Measurements from ENCODE around the gene RNF26. TPM values are rescaled to one million over a fixed set of nuclear protein-coding genes. Genes with fewer than 3 reads are reported as not detected.

RNF26 gene
- total and polyA plus RNA-seq, 2 donors (not counting 3 experiments of a cell fraction or from before 2014, with no cell fraction given) = 40.1 to 43.8 TPM

DNA sequence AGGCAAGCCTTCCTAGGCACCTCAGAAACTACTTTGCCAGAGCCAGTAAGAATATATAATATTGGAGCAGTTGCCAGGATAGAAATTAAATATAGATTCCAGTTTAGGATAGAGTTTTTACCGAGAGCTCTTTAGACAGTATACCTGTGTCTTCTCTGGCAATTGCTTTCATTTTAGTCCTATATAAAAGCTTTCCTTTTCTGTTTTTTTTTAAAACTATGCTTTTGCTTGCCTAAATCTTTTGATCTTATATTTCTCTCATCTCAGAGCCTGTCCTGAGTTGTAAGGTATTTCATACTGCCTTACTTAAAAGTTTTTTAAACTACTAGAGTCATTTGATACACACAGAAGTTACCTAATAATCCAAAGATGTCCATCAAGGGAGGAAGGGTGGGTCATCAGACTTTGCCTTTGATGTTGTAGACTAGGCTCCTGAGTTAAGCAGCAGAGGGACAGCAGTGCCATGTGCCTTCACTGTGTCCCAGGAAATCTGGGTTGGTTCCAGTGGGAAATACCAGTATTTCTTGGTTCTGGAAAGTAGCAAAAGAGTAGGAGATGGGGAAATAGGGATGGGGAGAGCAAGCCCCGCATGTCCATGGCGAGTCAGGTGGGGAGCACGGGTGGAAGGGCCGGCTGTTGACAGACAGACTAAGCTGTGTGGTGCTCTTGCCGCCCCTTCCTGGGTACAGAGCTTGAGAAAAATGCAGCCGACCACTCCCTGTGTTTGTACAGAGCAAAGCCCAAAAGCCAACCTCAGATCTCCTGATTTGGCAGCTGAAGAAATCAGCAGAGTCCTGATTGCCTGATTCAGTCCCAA, 28.6 kb upstream of the RNF26 start:
- H3K4me1 ChIP-seq (ENCODE audit: control insufficient read depth, extremely low read depth, insufficient read depth, low read length) = peaks cover 2% of the 10 kb centered on the region
- CTCF ChIA-PET = interaction anchor here (8.7 to 9.7 kb wide), 2 partner anchors 13 to 33 kb away, joined by 68 to 136 read pairs; partner anchors contain the start of genes C1QTNF5 and MCAM
- peaks cover 1% of the 10 kb centered on the region for H3K79me2 ChIP-seq (ENCODE audit: control insufficient read depth, insufficient read depth, low read length)
- H3K27ac ChIP-seq (ENCODE audit: insufficient read depth, low read depth, low read length) = no peak overlapping the region
- DNase-seq (ENCODE audit: low read depth, low spot score) (no peak), FAIRE-seq (no peak)
- intact Hi-C loops (cut with micrococcal nuclease) = loop anchor here (1.0 to 2.0 kb wide), 2 partner anchors 18 to 43 kb away; no protein-coding TSS in a partner anchor
- dilution Hi-C loops (cut with MboI; ENCODE audit: extremely low pct_ligation_motif_present, low sequenced_read_pairs) = no loop called here
- no peak overlapping the region for H2AFZ ChIP-seq (ENCODE audit: low read depth, low read length)
- no peaks in the 10 kb centered on the region for H4K20me1 ChIP-seq (replicated peaks; ENCODE audit: control insufficient read depth, extremely low read depth, insufficient read depth, low read length)
- no TSS peak for BruUV-seq (replicated peaks)
- H3K9me1 ChIP-seq (replicated peaks; ENCODE audit: control insufficient read depth, extremely low read depth, insufficient read depth, low read length) = no peaks in the 10 kb centered on the region
- POLR2A ChIA-PET = interaction anchor here (0.7 to 5.5 kb wide), 5 partner anchors 9 to 223 kb away, joined by 3 to 17 read pairs (median 4); partner anchors contain the start of gene MCAM
- no peak overlapping the region for H3K4me2 ChIP-seq (ENCODE audit: insufficient read depth, low read length)
- no peak overlapping the region for H3K4me3 ChIP-seq (replicated peaks in 1 of 3; ENCODE audit: insufficient read depth in 1 of 3, low read depth in 1 of 3, low read length in 3 of 3)
- H3K9ac ChIP-seq (replicated peaks; ENCODE audit: extremely low read depth, insufficient read depth, low read length) = no peak overlapping the region
- TF ChIP-seq CTCF (IDR thresholded peaks at IDR 0.05; ENCODE audit: extremely low read depth in 1 of 2, insufficient read depth in 1 of 2, low read depth in 1 of 2, low read length in 2 of 2) = no peak
- no peak for TF ChIP-seq POLR2AphosphoS5 (IDR thresholded peaks at IDR 0.05; ENCODE audit: insufficient read depth, low read depth, low read length)
- no peak for TF ChIP-seq GATA2 (IDR thresholded peaks at IDR 0.05; ENCODE audit: insufficient read depth, insufficient read length, low read depth, low read length)
- TF ChIP-seq JUN (IDR thresholded peaks at IDR 0.05; ENCODE audit: borderline replicate concordance, insufficient read depth, insufficient read length, low read depth) = no peak
- no peak for TF ChIP-seq MYC (IDR thresholded peaks at IDR 0.05; ENCODE audit: low read depth, low read length)
- TF ChIP-seq EZH2 (IDR thresholded peaks at IDR 0.05; ENCODE audit: borderline replicate concordance, low read depth, low read length, severe bottlenecking) = no peak
- TF ChIP-seq FOS (IDR thresholded peaks at IDR 0.05; ENCODE audit: borderline replicate concordance, insufficient read depth, low read length) = no peak
- TF ChIP-seq MAX (IDR thresholded peaks at IDR 0.05; ENCODE audit: insufficient read depth, insufficient read length) = no peak
- no peak for TF ChIP-seq POLR2A (IDR thresholded peaks at IDR 0.05; ENCODE audit: low read depth, low read length)
- H3K36me3 ChIP-seq (ENCODE audit: control insufficient read depth in 2 of 2, extremely low read depth in 1 of 2, insufficient read depth in 2 of 2, low read length in 2 of 2) = peaks cover 19 to 26% of the 10 kb centered on the region in 2 experiments
- H3K27me3 ChIP-seq (ENCODE audit: control insufficient read depth in 2 of 2, insufficient read depth in 2 of 2, low read length in 2 of 2) = no peaks in the 10 kb centered on the region
- no peaks in the 10 kb centered on the region for H3K9me3 ChIP-seq (replicated peaks; ENCODE audit: control insufficient read depth, insufficient read depth, low read length)
